Activated naive CD4-positive, alpha-beta T cell treated with Interleukin-2 at 50 U/mL for 16 hours (primary cell): ENCODE data around the gene ZNF565.
"Not testable (repeated sequence)": the region's sequence is repeated elsewhere in the genome, so short reads cannot be mapped to it uniquely, and the experiment has no call there.

Experiments used
- DNase-seq: peaks from one replicate; pipeline ENCODE4 v3.0.0-alpha.2; 2020

Gene ZNF565

DNA sequence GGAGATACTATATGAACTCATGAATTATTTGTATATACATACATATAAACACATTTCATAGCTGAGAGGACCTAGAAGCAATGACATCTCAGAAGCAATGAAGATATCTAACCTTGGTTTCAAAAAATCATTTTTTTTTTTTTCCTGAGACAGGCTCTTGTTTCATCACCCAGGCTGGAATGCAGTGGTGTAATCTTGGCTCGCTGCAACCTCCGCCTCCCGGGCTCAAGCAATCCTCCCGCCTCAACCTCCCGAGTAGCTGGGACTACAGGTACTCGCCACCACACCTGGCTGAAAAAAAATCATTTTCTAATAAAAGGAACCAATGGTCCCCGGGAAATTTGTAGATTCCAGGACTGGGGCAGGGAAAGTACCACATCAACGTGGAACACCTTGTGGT, 4.0 kb downstream of the ZNF565 start:
- no peak for DNase-seq

GRCh38 chr19:36209372-36209771, 5.1 kb downstream of the ZNF565 start:
- DNase-seq: no peak

DNA sequence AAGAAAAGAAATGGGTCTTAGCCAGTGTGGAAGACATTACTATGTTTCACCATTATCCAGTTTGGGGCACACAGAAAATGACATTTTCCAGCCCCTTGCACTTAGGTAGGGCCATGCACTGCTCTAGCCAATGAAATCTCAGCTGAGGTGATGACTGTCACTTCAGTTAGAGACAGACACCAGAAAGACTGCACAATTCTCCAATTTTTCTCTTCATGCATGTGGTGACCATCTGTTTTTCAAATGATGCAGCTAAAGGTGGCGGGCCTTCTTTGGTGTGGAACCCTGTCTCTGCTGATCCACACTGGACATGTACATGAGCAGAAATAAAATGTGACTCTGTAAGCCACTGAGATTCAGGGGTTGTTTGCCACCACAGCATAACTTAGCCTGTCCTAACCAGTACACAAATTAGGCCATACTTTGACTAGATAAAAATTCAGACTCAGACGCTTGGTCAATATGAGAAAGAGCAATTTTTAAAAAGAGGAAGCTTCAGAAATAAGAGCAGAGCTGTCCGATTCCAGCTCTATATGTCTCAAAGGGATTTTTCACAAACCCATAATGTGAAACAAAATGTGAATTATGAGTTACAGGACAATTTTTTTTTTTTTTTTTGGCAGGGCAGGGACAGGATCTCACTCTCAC, 6.7 kb downstream of the ZNF565 start:
- no peak for DNase-seq

DNA sequence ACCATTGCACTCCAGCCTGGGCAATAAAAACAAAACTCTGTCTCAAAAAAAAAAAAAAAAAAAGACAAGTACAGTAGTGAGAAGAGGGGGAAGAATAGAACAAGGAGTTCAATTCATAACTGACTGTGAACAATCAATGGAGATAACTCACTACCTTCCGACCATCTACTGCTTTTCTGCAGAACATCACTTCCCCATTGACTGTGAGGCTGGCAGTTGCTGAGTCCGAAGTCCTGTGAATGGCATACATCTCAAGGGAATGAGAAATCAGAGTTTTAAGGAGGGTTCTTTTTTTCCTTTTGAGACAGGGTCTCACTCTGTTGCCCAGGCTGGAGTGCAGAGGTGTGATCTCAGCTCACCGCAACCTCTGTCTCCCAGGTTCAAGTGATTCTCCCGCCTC, 11.2 kb downstream of the ZNF565 start:
- DNase-seq: no peak

GRCh38 chr19:36201684-36202083, 12.8 kb downstream of the ZNF565 start:
- DNase-seq: no peak

DNA sequence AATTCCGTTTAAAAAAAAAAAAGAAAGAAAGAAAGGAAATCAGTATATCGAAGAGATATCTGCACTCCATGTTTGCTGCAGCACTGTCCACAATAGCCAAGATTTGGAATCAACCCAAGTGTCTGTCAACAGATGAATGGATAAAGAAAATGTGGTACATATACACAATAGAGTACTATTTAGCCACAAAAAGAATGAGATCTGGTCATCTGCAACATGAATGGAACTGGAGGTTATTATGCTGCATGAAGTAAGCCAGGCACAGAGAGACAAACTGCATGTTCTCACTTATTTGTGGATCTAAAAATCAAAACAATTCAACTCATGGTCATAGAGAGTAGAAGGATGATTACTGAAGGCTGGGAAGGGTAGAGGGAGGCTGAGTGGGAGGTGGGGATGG, 16.3 kb downstream of the ZNF565 start:
- no peak for DNase-seq

- DNase-seq: no peak
Measured at GRCh38 chr19:36196249-36196648, 18.2 kb downstream of the ZNF565 start.

- DNase-seq: not testable (repeated sequence)
Measured at GRCh38 chr19:36186722-36187121, 27.7 kb downstream of the ZNF565 start.

DNA sequence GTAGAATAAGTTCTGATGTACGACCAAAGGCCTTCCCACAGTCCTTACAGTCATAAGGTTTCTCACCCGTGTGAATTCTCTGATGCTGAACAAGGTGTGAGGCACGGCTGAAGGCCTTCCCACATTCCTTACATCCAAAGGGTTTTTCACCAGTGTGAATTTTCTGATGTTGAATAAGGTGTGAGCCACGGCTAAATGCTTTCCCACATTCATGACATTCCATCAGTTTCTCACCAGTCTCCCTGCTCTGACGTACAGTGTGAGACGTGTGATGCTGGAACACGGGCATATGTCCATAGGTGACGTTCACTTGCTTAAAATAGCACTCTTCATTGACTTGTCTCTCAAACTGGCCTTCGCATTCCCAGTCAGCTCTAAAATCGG, 31.2 kb downstream of the ZNF565 start:
- no peak for DNase-seq

- DNase-seq: no peak
Measured at GRCh38 chr19:36182612-36183244, 31.7 kb downstream of the ZNF565 start.

DNA sequence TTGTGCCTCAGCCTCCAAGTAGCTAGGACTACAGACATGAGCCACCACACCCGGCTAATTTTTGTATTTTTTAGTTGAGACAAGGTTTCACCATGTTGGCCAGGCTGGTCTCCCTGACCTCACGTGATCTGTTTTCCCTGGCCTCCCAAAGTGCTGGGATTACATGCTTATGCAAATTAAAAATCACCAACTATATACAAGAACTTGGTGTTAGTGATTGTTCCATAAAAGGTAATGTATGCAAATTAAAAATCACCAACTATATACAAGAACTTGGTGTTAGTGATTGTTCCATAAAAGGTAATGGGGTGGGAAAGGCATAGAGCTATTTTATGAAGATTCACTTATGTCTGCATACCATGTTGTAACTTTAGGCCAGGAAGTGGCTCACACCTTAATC, 35.4 kb downstream of the ZNF565 start:
- not testable (repeated sequence) for DNase-seq

- DNase-seq: not testable (repeated sequence)
Measured at GRCh38 chr19:36173846-36174245, 40.6 kb downstream of the ZNF565 start.

DNA sequence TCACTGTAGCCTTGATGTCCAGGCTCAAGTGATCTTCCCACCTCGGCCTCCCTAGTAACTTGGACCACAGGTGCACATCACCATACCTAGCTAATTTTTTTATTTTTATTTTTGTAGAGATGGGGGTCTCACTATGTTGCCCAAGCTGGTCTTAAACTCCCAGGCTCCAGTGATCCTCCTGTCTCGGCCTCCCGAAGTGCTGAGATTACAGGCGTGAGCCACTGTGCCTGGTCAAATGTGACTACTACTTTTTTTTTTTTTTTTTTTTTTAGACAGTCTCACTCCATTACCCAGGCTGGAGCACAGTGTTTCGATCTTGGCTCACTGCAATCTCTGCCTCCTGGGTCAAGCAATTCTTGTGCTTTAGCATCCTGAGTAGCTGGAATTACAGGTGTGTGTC, 41.6 kb downstream of the ZNF565 start:
- DNase-seq: no peak

GRCh38 chr19:36169084-36169760, 45.2 kb downstream of the ZNF565 start:
- DNase-seq: no peak

- DNase-seq: no peak
Measured at GRCh38 chr19:36163813-36164212, 50.7 kb downstream of the ZNF565 start.

GRCh38 chr19:36160821-36161596, 53.5 kb downstream of the ZNF565 start:
- DNase-seq: no peak

GRCh38 chr19:36153126-36153525, 61.3 kb downstream of the ZNF565 start:
- no peak for DNase-seq

DNA sequence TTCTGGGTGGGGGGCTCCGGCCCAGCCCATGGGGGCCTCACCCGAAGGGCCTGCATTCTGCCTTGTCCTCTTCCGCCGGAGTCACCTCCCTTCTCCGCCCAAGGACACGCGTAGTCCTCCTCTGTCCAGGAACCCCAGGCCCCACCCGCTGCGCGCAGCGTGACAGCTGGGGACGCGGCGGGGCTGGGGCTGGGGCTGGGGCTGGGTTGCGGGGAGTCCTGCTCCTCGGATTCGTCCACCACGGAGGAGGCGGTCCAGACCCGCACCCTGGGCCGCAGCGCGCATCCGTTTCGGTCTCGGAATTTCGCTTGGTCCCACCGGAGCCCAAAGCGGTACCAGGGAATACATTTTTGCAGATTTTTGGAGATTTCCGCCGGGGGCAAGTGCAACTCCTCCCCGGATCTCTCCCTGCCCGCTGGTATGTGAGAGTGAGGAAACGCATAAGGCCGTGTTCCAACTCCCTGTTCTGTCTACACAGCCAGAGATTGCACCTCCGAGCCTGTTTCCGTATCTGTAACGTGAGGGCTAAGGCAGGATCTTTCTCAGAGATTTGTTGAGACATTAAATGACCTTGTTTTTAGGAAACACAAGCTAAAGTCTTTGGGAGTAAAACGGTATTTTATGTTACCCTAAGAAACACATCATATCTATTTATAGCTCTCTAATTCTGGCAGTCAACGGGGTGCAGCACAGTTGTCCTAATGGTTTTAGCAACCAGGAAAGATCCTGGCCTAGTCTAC, 61.9 kb downstream of the ZNF565 start, which contains the start of gene COX7A1:
Gene COX7A1, minus strand, starts transcription at position 96 of the 740 bp plus-strand sequence. Its CDS starts 40 bp downstream, at position 56.
- DNase-seq: no peak

DNA sequence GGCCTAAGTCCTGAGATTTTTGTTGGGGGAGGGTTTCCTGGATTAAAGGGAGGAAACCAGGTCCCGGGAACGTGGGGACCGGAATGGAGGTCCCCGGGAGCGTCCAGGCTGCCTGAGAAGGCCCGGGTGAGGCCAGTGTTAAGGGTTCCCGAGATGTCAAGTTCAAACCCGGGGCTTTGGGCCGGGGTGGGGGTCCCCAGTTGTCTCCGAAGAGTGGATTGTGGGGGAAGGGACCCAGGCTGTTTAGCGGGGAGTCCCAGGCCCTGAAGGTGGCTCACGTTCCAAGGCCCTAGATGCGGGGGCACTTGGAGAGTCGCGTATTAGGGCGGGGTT, 62.5 kb downstream of the ZNF565 start:
- DNase-seq: no peak

GRCh38 chr19:36151144-36152018, 63.1 kb downstream of the ZNF565 start:
- no peak for DNase-seq

DNA sequence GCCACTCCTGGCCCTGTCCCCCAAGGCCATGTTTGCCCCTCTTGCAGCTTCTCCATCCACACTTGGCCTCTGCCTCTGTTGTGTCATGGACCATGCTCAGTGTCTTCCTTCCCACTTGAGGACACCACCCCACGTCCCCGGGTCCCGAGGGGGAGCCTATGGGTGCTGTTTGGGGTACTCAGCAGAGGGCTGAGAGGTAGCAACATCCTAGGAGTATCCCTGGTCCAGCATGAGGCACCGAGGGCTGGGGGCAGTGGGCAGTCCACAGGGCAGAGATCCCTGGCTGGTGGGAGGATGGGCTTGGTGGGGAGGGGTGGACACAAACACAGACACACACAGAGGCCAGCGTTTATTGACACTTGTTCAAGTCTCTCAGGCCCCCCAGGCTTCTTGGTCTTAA, 63.9 kb downstream of the ZNF565 start:
- no peak for DNase-seq
